HL-60/S4 treated with phorbol 12-myristate 13-acetate at 8.2 ng/mL for 4 days and 3 days (cell line): Measurements from ENCODE around the gene CLBA1.
"Not testable (repeated sequence)": the region's sequence is repeated elsewhere in the genome, so short reads cannot be mapped to it uniquely, and the experiment has no call there.

Experiments
- in situ Hi-C: fragments of 300-500 bp; cut with MboI; formaldehyde crosslinking; loops from 2 replicates; pipeline ENCODE4 v1.15.0; 2022; ENCODE audit warnings: low sequenced_read_pairs

Gene CLBA1

DNA sequence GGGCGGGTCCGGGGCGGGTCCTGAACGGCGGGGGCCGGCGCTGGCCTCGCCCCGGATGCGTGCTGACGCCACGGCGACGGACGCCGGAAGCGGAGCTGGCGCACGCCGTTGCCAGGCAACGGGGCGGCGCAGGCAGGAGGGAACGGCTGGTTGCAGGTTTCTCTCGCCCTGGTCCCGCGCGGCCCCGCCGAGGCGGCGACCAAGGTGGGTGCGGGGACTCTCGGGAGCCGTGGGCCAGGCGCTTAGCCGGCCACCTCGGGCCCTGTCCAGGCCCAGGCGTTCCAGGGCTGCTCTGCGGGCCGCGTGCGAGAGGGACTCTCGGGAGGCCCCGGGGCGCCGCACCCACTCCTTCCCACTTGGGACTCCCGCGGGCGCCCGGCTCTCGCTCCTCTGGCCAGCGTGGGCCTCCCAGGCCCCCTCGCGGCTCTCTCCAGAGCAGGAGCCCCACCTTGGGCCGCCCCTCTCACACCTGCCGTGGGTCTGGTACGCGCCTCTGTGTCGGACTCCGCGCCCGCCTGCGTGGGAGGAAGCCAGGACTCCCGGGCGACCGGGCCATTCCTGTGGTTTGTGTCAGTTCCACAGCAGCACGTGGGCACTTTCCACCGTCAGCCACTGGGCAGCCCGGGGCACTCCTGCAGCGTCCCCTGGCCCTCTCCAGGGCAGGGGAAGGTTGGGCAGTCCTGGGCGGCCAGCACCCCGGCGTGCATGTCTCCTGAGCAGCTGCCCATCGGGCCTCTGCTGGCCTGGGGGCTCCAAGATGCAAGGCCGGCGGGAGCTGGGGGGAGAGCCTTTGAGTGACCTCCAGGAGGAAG lies at the start of gene CLBA1:
Gene CLBA1 (plus strand): TSS at position 114 of the 812 bp plus-strand sequence. CDS start 644 bp downstream, at position 758.
- in situ Hi-C loops, result no loop called here

DNA sequence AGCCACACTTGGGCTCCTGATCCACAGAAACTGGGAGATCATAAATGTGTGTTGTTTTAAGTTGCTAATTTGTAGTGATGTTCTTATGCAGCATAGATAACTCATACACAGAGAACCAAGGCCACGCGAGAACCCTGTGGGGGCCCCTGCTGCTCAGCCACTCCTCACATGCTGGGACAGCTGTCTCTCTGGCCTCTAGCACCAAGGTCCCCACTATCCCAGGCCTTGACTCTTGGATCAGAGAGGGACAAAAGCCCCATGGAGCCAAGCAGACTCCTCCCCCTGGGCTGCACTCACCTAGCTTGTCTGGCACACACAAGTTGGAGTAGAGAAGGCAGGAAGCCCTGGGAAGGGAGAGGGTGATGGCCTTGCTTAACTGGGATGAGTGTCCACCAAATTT lies 49.6 kb upstream of the CLBA1 start:
- in situ Hi-C loops, result no loop called here

DNA sequence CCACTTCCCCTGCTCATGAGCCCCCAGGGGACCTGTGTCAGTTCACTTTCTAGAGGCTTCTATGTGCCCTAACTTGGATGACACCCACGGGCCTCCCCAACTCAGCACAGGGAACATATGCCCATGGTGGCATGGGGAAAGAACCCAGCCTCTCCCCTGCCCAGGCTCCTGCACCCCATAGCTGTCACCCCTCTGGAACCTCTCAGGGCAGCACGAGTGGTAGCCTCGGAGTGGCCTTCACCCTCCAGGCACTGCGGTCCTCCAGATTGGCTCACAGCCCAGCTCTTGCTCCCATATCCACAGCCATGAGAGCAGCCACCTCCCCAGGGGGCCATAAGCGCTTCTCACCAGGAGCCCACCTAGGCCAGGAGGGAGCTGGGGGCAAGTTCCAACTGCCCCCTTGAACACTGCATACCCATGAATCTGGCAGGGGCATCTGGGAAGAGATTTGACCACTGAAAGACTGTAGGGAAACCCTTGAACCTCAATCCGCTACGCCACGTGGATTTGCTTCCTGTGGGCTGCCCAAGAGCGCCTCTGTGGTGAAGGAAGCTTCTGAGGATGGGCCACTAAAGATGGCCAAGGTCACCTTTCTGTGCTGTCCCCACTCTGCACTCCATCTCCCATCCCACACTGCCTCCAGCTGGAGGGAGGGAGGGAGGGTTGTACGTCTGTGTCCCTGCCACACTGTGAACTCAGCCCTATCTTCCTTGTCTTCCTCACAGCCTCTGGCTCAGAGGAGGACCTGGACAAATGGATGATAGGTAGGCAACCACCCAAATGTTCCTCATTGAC lies 49.0 kb upstream of the CLBA1 start:
- in situ Hi-C loops, result no loop called here

DNA sequence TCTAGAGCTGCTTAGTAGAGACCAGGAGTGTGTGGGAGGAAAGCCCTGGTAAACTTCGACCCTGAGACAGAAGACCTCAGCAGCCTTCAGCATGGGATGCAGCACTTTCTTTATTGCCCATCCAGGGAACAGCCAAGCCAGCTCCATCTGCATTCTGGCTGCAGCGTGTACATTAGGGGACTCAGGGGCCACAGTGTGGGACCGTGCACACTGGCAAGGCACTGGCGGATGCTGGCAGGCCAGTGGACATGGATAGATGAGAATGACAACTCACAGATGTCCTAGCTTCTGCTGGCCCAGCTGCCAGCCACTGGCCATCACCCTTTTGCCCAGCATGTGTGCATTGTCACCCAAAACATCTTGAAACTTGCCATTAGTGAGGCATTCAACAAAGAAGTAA lies 48.4 kb upstream of the CLBA1 start:
- in situ Hi-C loops, result no loop called here

DNA sequence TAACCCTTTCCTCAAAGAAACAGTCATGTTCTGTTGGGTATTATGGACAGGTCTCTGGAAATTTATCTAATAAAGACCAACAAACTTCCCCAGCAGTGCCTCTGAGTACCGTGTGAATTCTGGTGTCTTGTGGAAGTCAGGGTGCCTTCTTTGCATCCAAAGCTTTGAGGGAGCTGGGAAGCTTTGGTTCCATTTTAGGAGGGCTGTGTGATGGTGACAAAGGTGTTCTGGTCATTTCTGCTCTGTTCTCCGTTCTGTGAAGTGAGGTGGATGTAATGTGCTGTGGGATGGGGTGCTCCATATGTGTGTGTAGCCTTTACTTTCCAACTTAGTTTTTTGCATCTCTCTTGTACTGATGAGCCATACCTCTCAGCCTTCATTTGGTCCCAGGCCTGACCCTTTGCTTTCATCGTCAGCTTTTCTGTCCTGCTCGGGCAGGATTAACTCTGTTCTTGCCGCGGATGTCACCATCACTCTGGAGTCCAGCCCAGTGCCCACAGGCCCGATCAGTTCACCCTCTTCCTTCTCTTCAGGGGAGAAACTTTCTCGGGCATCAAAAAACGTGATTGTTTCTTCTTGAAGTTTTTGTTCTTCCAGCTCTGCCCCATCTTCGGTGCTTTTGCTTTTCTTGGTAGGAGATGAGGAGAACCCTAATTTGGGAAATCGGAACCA lies 47.8 kb upstream of the CLBA1 start:
- in situ Hi-C loops, result no loop called here

DNA sequence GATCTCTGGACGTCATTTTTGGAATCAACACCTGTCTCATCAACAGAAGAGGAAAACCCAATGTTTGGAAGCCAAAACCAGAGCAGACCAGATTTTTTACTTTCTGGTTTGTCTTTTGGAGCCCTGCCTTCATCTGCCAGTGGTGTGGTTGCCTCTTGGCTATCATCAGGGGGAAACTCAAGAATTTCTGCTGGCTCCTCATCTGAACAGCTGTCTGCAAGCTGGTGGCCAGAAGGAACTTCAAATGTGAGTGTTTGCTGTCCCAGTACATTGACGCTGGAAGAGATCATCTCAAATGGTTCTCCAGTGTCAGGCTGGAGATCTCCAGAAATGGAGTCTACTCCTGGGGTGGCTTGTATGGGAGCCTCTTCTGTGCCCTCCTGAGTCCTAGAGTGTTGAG lies 47.2 kb upstream of the CLBA1 start:
- in situ Hi-C loops, result no loop called here

DNA sequence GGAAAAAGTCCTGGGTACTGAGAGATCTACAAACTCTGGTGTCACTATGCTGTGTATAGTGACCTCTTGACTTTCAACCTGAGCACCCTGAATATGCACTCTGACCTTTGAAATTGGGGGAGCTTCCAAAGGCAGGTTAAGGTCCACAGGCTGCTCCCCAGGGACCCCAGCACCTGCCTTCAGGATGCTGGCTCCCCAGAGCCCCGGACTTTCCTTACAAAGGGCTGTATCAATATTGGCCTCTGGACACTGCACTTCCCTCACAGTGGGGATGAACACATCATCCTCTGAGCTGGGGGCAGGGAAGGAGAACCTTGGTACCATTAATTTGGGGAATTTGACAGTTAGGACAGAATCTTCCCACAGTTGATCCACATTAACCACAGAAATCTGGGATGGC lies 46.6 kb upstream of the CLBA1 start:
- in situ Hi-C loops, result no loop called here

DNA sequence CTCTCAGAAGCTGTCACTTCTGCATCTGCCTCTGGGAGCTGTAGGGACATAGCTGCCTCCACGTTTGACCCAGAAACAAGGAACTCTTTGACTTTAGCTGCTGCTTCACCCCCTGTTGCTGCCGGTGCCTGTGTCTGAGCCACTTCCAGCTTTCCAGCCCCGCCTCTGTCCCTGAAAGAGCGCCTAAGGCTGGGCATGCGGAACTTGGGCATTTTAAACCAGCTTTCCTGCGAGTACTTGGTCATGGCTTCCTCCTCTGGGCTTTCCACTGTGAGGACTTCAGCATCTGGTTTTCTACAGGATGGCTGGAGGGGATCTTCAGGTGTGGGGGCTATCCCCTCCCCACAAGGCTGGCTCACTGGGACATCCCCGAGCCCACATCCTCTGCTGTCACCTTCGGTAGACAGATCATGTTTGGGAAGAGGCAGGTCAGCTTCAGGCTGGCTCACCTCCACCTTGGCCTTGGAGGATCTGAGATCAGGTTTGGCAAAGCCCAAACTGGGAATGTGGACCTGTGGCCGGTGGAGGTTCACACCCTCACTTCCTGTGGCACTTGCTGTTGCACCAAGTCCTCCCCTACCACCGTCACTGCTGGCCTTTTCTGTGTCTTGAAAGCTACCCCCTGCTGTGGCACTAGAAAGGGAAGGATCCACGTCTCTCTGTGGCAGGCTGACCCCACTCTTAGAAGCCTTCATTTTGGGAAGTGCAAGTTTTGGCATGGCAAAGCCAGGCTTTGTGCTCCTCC lies 45.8 kb upstream of the CLBA1 start:
- in situ Hi-C loops, result no loop called here

DNA sequence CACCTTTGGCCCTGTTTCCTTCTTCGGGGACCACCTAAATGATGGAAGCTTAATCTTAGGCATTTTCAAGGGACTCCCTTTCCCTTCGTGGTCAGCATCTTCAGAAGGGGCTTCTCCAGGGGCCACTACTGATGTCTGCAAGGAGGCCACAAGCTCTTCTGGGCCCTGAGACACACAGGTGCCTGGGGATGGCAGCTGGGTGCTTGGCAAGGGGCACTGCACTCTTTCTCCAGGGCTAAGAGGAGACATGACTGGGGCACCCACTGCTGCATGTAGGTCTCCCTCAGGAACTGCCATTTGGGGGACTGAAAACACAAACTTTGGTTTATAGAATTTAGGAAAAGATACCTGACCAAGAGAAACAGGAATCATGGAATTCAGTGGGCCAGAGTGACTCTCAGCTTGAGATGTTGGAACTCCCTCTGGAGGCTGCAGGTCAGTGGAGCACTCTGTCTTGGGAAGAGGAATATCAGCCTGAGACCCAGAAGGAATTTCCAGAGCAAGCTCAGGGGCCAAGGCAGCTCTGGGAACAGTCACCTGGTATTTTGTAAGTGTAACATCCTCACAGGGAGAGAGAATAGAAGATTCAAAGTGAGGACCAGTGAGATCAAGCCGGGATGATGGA lies 45.0 kb upstream of the CLBA1 start:
- in situ Hi-C loops, result no loop called here

DNA sequence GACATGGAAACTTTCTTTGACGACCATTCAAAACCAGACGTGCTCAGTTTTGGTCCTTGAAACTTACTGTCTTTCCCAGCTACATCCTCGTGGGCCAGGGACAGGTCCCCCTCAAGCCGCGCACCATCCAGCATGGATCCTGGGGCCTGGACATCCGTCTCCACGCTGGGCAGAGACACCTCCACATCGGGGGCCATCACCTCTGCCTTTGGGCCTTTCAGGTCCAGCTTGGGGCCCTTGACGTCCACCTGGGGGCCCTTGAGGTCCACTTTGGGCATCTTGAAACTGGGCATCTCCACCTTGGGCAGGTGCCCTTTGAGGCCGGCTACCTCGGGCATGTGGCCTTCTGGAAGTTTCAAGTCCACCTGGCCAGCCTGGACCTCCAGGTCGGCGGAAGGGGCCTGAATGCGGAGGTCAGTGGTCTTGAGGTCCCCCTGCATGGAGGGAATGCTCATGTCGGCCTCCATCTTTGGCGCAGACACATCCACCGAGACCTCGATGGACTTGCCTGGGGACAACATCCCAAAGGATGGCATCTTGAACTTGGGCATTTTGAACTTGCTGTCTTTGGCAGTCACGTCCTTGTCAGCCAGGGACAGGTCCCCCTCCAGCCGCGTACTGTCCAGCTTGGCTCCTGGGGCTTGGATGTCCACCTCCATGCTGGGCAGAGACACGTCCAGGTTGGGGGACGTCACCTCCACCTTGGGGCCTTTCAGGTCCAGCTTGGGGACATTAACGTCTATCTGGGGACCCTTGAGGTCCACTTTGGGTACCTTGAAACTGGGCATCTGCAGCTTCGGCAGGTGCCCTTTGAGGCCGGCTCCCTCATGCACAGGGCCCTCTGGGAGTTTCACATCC lies 43.9 kb upstream of the CLBA1 start:
- in situ Hi-C loops, result no loop called here

DNA sequence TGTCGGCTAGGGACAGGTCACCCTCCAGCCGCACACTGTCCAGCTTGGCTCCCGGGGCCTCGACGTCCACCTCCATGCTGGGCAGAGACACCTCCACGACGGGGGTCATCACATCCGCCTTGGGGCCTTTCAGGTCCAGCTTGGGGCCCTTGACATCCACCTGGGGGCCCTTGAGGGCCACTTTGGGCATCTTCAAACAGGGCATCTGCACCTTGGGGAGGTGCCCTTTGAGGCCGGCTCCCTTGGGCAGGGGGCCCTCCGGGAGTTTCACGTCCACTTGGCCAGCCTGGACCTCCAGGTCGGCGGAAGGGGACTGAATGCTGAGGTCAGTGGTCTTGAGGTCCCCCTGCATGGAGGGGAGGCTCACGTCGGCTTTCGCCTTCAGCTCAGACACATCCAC lies 43.0 kb upstream of the CLBA1 start:
- in situ Hi-C loops, result no loop called here

DNA sequence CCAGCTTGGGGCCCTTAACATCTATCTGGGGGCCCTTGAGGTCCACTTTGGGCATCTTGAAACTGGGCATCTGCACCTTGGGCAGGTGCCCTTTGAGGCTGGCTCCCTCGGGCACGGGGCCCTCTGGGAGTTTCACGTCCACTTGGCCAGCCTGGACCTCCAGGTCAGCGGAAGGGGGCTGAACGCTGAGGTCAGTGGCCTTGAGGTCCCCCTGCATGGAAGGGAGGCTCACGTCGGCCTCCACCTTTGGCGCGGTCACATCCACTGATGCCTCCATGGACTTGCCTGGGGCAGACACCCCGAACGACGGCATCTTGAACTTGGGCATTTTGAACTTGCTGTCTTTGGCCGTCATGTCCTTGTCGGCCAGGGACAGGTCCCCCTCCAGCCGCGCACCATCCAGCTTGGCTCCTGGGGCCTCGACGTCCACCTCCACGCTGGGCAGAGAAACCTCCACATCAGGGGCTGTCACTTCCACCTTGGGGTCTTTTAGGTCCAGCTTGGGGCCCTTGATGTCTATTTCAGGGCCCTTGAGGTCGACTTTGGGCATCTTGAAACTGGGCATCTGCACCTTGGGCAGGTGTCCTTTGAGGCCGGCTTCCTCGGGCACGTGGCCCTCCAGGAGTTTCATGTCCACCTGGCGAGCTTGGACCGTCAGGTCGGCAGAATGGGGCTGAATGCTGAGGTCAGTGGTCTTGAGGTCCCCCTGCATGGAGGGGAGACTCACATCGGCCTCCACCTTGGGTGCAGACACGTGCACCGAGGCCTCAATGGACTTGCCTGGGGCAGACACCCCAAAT lies 42.2 kb upstream of the CLBA1 start:
- in situ Hi-C loops, result not testable (repeated sequence)

DNA sequence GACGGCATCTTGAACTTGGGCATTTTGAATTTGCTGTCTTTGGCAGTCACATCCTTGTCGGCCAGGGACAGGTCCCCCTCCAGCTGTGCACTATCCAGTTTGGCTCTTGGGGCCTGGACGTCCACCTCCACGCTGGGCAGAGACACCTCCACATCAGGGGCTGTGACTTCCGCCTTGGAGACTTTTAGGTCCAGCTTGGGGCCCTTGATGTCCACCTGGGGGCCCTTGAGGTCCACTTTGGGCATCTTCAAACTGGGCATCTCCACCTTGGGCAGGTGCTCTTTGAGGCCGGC lies 41.6 kb upstream of the CLBA1 start:
- in situ Hi-C loops, result not testable (repeated sequence)

DNA sequence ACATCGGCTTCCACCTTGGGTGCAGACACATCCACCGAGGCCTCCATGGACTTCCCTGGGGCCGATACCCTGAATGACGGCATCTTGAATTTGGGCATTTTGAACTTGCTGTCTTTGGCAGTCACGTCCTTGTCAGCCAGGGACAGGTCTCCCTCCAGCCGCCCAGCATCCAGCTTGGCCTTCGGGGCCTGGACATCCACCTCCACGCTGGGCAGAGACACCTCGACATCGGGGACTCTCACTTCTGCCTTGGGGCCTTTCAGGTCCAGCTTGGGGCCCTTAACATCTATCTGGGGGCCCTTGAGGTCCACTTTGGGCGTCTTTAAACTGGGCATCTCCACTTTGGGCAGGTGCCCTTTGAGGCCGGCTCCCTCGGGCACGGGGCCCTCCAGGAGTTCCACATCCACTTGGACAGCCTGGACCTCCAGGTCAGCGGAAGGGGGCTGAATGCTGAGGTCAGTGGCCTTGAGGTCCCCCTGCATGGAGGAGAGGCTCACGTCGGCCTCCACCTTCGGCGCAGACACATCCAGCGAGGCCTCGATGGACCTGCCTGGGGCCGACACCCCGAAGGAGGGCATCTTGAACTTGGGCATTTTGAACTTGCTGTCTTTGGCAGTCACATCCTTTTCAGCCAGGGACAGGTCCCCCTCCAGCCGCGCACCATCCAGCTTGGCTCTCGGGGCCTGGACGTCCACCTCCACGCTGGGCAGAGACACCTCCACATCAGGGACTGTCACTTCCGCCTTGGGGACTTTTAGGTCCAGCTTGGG lies 41.0 kb upstream of the CLBA1 start:
- in situ Hi-C loops, result not testable (repeated sequence)

DNA sequence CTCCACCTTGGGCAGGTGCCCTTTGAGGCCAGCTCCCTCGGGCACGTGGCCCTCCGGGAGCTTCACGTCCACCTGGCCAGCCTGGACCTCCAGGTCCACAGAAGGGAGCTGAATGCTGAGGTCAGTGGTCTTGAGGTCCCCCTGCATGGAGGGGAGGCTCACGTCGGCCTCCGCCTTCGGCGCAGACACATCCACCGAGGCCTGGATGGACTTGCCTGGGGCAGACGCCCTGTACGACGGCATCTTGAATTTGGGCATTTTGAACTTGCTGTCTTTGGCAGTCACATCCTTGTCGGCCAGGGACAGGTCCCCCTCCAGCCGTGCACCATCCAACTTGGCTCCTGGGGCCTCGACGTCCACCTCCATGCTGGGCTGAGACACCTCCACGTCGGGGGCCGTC lies 40.3 kb upstream of the CLBA1 start:
- in situ Hi-C loops, result not testable (repeated sequence)

DNA sequence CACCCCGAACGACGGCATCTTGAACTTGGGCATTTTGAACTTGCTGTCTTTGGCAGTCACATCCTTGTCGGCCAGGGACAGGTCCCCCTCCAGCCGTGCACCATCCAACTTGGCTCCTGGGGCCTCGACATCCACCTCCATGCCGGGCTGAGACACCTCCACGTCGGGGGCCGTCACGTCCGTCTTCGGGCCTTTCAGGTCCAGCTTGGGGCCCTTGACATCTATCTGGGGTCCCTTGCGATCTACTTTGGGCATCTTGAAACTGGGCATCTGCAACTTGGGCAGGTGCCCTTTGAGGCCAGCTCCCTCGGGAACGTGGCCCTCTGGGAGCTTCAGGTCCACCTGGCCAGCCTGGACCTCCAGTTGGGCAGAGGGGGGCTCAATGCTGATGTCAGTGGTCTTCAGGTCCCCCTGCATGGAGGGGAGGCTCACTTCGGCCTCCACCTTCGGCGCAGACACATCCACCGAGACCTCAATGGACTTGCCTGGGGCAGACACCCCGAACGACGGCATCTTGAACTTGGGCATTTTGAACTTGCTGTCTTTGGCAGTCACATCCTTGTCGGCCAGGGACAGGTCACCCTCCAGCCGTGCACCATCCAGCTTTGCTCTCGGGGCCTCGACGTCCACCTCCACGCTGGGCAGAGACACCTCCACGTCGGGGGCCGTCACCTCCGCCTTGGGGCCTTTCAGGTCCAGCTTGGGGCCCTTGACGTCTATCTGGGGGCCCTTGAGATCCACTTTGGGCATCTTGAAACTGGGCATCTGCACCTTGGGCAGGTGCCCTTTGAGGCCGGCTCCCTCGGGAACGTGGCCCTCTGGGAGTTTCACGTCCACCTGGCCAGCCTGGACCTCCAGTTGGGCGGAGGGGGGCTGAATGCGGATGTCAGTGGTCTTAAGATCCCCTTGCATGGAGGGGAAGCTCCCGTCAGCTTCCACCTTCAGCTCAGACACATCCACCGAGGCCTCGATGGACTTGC lies 39.3 kb upstream of the CLBA1 start:
- in situ Hi-C loops, result not testable (repeated sequence)

DNA sequence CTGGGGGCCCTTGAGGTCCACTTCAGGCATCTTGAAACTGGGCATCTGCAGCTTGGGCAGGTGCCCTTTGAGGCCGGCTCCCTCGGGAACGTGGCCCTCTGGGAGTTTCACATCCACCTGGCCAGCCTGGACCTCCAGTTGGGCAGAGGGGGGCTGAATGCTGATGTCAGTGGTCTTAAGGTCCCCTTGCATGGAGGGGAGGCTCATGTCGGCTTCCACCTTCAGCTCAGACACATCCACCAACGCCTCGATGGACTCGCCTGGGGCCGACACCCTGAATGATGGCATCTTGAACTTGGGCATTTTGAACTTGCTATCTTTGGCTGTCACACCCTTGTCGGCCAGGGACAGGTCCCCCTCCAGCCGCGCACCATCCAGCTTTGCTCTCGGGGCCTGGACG lies 38.4 kb upstream of the CLBA1 start:
- in situ Hi-C loops, result not testable (repeated sequence)
